ENCODE measurements around the gene MEFV.

GRCh38 chr16:3283543-3284447 is 27.4 kb upstream of the MEFV start:
- TF ChIP-seq POLR2A (IDR thresholded peaks at IDR 0.05; ENCODE audit: low read depth, low read length), result no peak
- TF ChIP-seq POLR2AphosphoS5 (IDR thresholded peaks at IDR 0.05; ENCODE audit: low read depth, low read length), result no peak
- TF ChIP-seq TAF1 (IDR thresholded peaks at IDR 0.05; ENCODE audit: borderline replicate concordance, low read depth, low read length), result no peak

All from GM12892 (cell line).